ENCODE data around the gene GDF10.

GRCh38 chr10:47294057-47294456 is 5.9 kb upstream of the GDF10 start:
- TF ChIP-seq CTCF (IDR thresholded peaks at IDR 0.05) (no peak), JUND (IDR thresholded peaks at IDR 0.05) (no peak), TAF1 (IDR thresholded peaks at IDR 0.05; ENCODE audit: borderline replicate concordance, low read depth, low read length) (no peak), TCF12 (IDR thresholded peaks at IDR 0.05) (no peak), NRF1 (IDR thresholded peaks at IDR 0.05; ENCODE audit: low read depth, low read length) (no peak), POLR2AphosphoS5 (IDR thresholded peaks at IDR 0.05; ENCODE audit: low read depth, low read length) (no peak), YY1 (IDR thresholded peaks at IDR 0.05; ENCODE audit: low read depth) (no peak), RAD21 (IDR thresholded peaks at IDR 0.05; ENCODE audit: low read length) (no peak), FOXM1 (IDR thresholded peaks at IDR 0.05; ENCODE audit: low read depth) (no peak), CHD2 (IDR thresholded peaks at IDR 0.05; ENCODE audit: low read length, partially characterized antibody) (no peak), SIN3A (IDR thresholded peaks at IDR 0.05; ENCODE audit: borderline replicate concordance, low read depth, low read length) (no peak)
